B cell (primary cell): ENCODE data around the gene RETN.

Source experiments
- EZH2 ChIP-seq: IDR thresholded peaks from 2 replicates; pipeline ENCODE4 v1.6.1; 2012; ENCODE audit warnings: borderline replicate concordance, low read depth, mild to moderate bottlenecking, moderate library complexity, low read length; ENCODE audit not compliant: insufficient read depth, poor library complexity, severe bottlenecking
- TF ChIP-seq, protein P1 (sequence below): fragments of 200-600 bp; IDR thresholded peaks from one replicate; pipeline ENCODE4 v1.8.0; 2022; ENCODE audit warnings: antibody characterized with exemption, mild to moderate bottlenecking

DNA sequence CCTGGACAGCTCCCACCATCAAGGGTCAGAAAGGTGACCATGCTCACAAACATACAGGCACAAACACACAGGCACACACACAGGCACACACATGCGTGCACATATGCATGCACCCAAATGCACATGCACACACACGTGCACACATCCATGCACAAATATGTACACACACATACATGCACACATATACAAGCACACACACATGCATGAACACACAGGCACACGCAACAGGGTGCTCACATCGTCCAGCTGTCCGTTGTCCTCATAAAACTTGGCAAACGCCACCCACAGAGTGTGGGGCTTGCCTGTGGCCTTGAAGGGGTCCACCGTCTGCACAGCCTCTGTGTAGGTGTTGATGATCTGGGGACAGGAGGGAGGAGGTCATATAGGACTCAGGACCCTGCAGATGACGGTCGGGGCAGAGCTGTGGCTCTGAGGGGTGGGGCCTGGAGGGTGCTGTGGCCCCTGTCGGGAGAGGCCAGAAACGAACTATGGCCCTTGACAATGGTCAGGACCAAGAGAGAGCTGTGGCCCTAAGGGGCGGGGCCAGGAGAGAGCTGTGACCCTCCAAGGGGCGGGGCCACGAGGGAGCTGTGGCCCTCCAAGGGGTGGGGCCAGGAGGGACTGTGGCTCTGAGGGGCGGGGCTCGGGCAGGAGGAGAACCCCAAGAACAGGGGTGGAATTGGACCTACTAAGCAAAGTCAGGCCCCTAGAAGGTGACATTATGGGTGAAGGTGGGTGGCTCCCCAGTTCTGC is 45.7 kb upstream of the RETN start:
- TF ChIP-seq, protein P1, sequence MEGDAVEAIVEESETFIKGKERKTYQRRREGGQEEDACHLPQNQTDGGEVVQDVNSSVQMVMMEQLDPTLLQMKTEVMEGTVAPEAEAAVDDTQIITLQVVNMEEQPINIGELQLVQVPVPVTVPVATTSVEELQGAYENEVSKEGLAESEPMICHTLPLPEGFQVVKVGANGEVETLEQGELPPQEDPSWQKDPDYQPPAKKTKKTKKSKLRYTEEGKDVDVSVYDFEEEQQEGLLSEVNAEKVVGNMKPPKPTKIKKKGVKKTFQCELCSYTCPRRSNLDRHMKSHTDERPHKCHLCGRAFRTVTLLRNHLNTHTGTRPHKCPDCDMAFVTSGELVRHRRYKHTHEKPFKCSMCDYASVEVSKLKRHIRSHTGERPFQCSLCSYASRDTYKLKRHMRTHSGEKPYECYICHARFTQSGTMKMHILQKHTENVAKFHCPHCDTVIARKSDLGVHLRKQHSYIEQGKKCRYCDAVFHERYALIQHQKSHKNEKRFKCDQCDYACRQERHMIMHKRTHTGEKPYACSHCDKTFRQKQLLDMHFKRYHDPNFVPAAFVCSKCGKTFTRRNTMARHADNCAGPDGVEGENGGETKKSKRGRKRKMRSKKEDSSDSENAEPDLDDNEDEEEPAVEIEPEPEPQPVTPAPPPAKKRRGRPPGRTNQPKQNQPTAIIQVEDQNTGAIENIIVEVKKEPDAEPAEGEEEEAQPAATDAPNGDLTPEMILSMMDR: no peak
- TF ChIP-seq EZH2: no peak
